Psoas muscle (tissue), 8 donors: Measurements from ENCODE around the gene GLRA3. TPM values are rescaled to one million over a fixed set of nuclear protein-coding genes. Genes with fewer than 3 reads are reported as not detected.
"Not testable (repeated sequence)": the region's sequence is repeated elsewhere in the genome, so short reads cannot be mapped to it uniquely, and the experiment has no call there.

ENCODE experiments used
- ATAC-seq, 4 donors: fragments of 200-7000 bp; cut with Tn5 transposase; one replicate each; pipeline ENCODE4 v1.9.1; 2020; ENCODE audit warnings: moderate library complexity in 3 of 4, mild to moderate bottlenecking in 2 of 4
- DNase-seq, 2 donors: peaks; one replicate each; pipeline ENCODE4 v3.0.0-alpha.2; 2020
- H3K27ac ChIP-seq: fragments of 200-600 bp; one replicate; pipeline ENCODE4 v1.8.0; 2022
- H3K27me3 ChIP-seq, 3 donors: fragments of 200-600 bp in 1 of 3; one replicate each; pipeline versions ENCODE4 v1.6.1 to v1.8.0; 2013 to 2022; ENCODE audit warnings: low read length in 2 of 3, mild to moderate bottlenecking in 2 of 3, moderate library complexity in 1 of 3; ENCODE audit not compliant: insufficient read depth in 3 of 3
- H3K36me3 ChIP-seq, 2 donors: fragments of 200-600 bp in 1 of 2; one replicate each; pipeline versions ENCODE4 v1.6.1 to v1.8.0; 2013 to 2022; ENCODE audit warnings: low read depth in 1 of 2, mild to moderate bottlenecking in 1 of 2, moderate library complexity in 1 of 2; ENCODE audit not compliant: insufficient read depth in 1 of 2
- H3K4me1 ChIP-seq: fragments of 200-600 bp; one replicate; pipeline ENCODE4 v1.8.0; 2022
- H3K4me3 ChIP-seq: fragments of 200-600 bp; one replicate; pipeline ENCODE4 v1.8.0; 2022; ENCODE audit warnings: mild to moderate bottlenecking
- H3K9me3 ChIP-seq: fragments of 200-600 bp; one replicate; pipeline ENCODE4 v1.8.0; 2022
- CTCF ChIP-seq: fragments of 200-600 bp; IDR thresholded peaks from one replicate; pipeline ENCODE4 v1.8.0; 2022; ENCODE audit warnings: antibody characterized with exemption
- WGBS, 3 donors: extraction: QIAGEN DNeasy Blood & Tissue Kit; methylation state at CpG; one replicate each; pipeline versions ENCODE4 v1.1.6 to v1.1.7; 2013; 5-methylcytosine and 5-hydroxymethylcytosine counted together
- intact Hi-C, 2 donors: fragments of 100-400 bp; cut with DNase I; formaldehyde crosslinking; loops; one replicate each; pipeline versions ENCODE4 v1.11.0 to v1.14.2; 2022
- polyA plus RNA-seq, 3 donors: library from polyadenylated mRNA; stranded (reverse); fragments of 200-250 nt; gene quantifications; one replicate each; pipeline ENCODE4 v1.2.3, GENCODE V29; 2013
- total RNA-seq, 4 donors: library from RNA; stranded (reverse); fragmentation: NEBNext Ultra II Directional in 2 of 4; extraction: Animal tissue kit (Norgen Biotek cat#: 25700) in 2 of 4; gene quantifications; one replicate each; pipeline versions ENCODE4 v1.2.1 to v1.2.4, GENCODE V29; 2021 to 2023
- donor health status: healthy with polysubstance abuse.
- donor health status: DM: no; HTN: no; CAD: no; lungs with moderate emphysema.
- donor health status: Bipolar disorder and iron deficiency.
- donor health status: healthy.
- donor health status: DM: yes; HTN: yes; CAD: no.
- donor health status: DM: no; HTN: no; CAD: no.
- donor health status: DM: no; HTN: no; CAD: no.
- donor health status: DM: yes; HTN: yes; CAD: no.

Gene GLRA3
- total and polyA plus RNA-seq, 7 donors, result under 0.01 to 0.73 TPM; not detected in 5

GRCh38 chr4:174699654-174700053 lies 129.4 kb downstream of the GLRA3 start:
- H3K27me3 ChIP-seq, result no peaks in the 10 kb centered on the region
- H3K9me3 ChIP-seq, result no peaks in the 10 kb centered on the region
- no peaks in the 10 kb centered on the region for H3K36me3 ChIP-seq
- intact Hi-C loops, result no loop called here
- no peak for TF ChIP-seq CTCF
- no peak for DNase-seq
- no peak overlapping the region for H3K4me3 ChIP-seq
- no peak overlapping the region for H3K27ac ChIP-seq
- ATAC-seq, result no peak
- no peaks in the 10 kb centered on the region for H3K4me1 ChIP-seq

- H3K27me3 ChIP-seq, result no peaks in the 10 kb centered on the region
- no peak overlapping the region for H3K4me3 ChIP-seq
- no peaks in the 10 kb centered on the region for H3K4me1 ChIP-seq
- H3K36me3 ChIP-seq, result no peaks in the 10 kb centered on the region
- ATAC-seq (no peak), DNase-seq (no peak)
- no peak overlapping the region for H3K27ac ChIP-seq
- no peaks in the 10 kb centered on the region for H3K9me3 ChIP-seq
- intact Hi-C loops, result no loop called here
- no peak for TF ChIP-seq CTCF
- WGBS, 3 donors, result 57 to 65% (median 59%) methylated on average over 4 of the region's 4 CpGs
Observed at GRCh38 chr4:174697896-174698295, 131.2 kb downstream of the GLRA3 start.

- Histone ChIP-seq H3K4me3 (no peak overlapping the region), H3K36me3 (no peaks in the 10 kb centered on the region), H3K27ac (no peak overlapping the region), H3K9me3 (no peaks in the 10 kb centered on the region), H3K4me1 (no peaks in the 10 kb centered on the region), H3K27me3 (no peaks in the 10 kb centered on the region)
- DNase-seq (no peak), ATAC-seq (no peak)
- TF ChIP-seq CTCF, result no peak
- 68 to 75% (median 70%) methylated on average over 1 of the region's 1 CpG for WGBS, 3 donors
- intact Hi-C loops, result no loop called here
Observed at GRCh38 chr4:174697202-174697601, 131.8 kb downstream of the GLRA3 start.

GRCh38 chr4:174696657-174697056 lies 132.4 kb downstream of the GLRA3 start:
- no peak for TF ChIP-seq CTCF
- intact Hi-C loops, result no loop called here
- Histone ChIP-seq H3K27me3 (no peaks in the 10 kb centered on the region), H3K36me3 (no peaks in the 10 kb centered on the region), H3K27ac (no peak overlapping the region), H3K4me1 (no peaks in the 10 kb centered on the region), H3K9me3 (no peaks in the 10 kb centered on the region), H3K4me3 (no peak overlapping the region)
- ATAC-seq, result no peak
- no peak for DNase-seq

GRCh38 chr4:174691876-174692275 lies 137.2 kb downstream of the GLRA3 start:
- H3K4me3 ChIP-seq, H3K36me3 ChIP-seq, intact Hi-C loops, H3K27ac ChIP-seq, H3K27me3 ChIP-seq, H3K4me1 ChIP-seq, ATAC-seq, DNase-seq, H3K9me3 ChIP-seq: not testable (repeated sequence)
- WGBS, 3 donors, result 90 to 98% (median 94%) methylated on average over 14 to 24 of the region's 24 CpGs
